GM19035 (cell line): ENCODE results near the gene PTPRD.

ENCODE experiments used
- ATAC-seq: cut with Tn5 transposase; IDR thresholded peaks from one replicate; pipeline ENCODE4 v1.9.1; 2021; ENCODE audit not compliant: unreplicated experiment

Gene PTPRD

GRCh38 chr9:8760000-8760767 lies 1852.6 kb downstream of the PTPRD start:
- no peak for ATAC-seq

GRCh38 chr9:8757881-8758280 lies 1854.9 kb downstream of the PTPRD start:
- no peak for ATAC-seq

- ATAC-seq = no peak
These were observed 1858.1 kb downstream of the PTPRD start for GRCh38 chr9:8754751-8755150.

GRCh38 chr9:8751406-8751930 lies 1861.3 kb downstream of the PTPRD start:
- ATAC-seq = no peak

- no peak for ATAC-seq
These were observed 1862.2 kb downstream of the PTPRD start for GRCh38 chr9:8750639-8751051.

- no peak for ATAC-seq
These were observed 1867.5 kb downstream of the PTPRD start for GRCh38 chr9:8745347-8745746.

- no peak for ATAC-seq
These were observed 1873.9 kb downstream of the PTPRD start for GRCh38 chr9:8738945-8739344.

GRCh38 chr9:8736805-8737204 lies 1876.0 kb downstream of the PTPRD start:
- ATAC-seq = no peak

- no peak for ATAC-seq
These were observed 1878.0 kb downstream of the PTPRD start for GRCh38 chr9:8734760-8735159.

- no peak for ATAC-seq
These were observed 1879.5 kb downstream of the PTPRD start for GRCh38 chr9:8733131-8733954.

- no peak for ATAC-seq
These were observed 1880.3 kb downstream of the PTPRD start for GRCh38 chr9:8732367-8733075.

GRCh38 chr9:8730618-8731017 lies 1882.2 kb downstream of the PTPRD start:
- no peak for ATAC-seq

GRCh38 chr9:8728910-8729309 lies 1883.9 kb downstream of the PTPRD start:
- ATAC-seq = no peak

GRCh38 chr9:8727191-8727590 lies 1885.6 kb downstream of the PTPRD start:
- ATAC-seq = no peak

- ATAC-seq = no peak
These were observed 1886.1 kb downstream of the PTPRD start for GRCh38 chr9:8726692-8727091.

- ATAC-seq = no peak
These were observed 1887.2 kb downstream of the PTPRD start for GRCh38 chr9:8725635-8726034.

GRCh38 chr9:8724284-8725018 lies 1888.4 kb downstream of the PTPRD start:
- no peak for ATAC-seq

- no peak for ATAC-seq
These were observed 1889.6 kb downstream of the PTPRD start for GRCh38 chr9:8723195-8723594.

- ATAC-seq = no peak
These were observed 1892.8 kb downstream of the PTPRD start for GRCh38 chr9:8719833-8720486.

GRCh38 chr9:8718121-8718725 lies 1894.6 kb downstream of the PTPRD start:
- no peak for ATAC-seq
